Loucy (cell line): ENCODE results near the gene ZNF697.

Source experiments
- H2AFZ ChIP-seq: fragments of 200-600 bp; sonication (generic); 2 replicates; pipeline ENCODE4 v1.6.0; 2016; ENCODE audit warnings: antibody characterized with exemption, mild to moderate bottlenecking, low read length, moderate library complexity
- H3F3A ChIP-seq: fragments of 200-600 bp; 2 replicates; pipeline ENCODE4 v1.6.0; 2016; ENCODE audit warnings: antibody characterized with exemption, low read depth, mild to moderate bottlenecking
- H3K27me3 ChIP-seq: fragments of 200-600 bp; sonication (generic); 2 replicates; pipeline ENCODE4 v1.6.1; 2014; ENCODE audit warnings: low read length, mild to moderate bottlenecking; ENCODE audit not compliant: insufficient read depth, poor library complexity, severe bottlenecking
- H3K36me3 ChIP-seq: fragments of 200-600 bp; sonication (generic); 2 replicates; pipeline ENCODE4 v1.6.1; 2016; ENCODE audit warnings: low read length; ENCODE audit not compliant: insufficient read depth
- H3K4me1 ChIP-seq: fragments of 200-600 bp; sonication (generic); 2 replicates; pipeline ENCODE4 v1.5.1; 2014; ENCODE audit warnings: low read length, mild to moderate bottlenecking; ENCODE audit not compliant: insufficient read depth, poor library complexity, severe bottlenecking
- H3K4me2 ChIP-seq: fragments of 200-600 bp; sonication (generic); 2 replicates; pipeline ENCODE4 v1.6.0; 2014; ENCODE audit warnings: antibody characterized with exemption, low read length, low read depth, mild to moderate bottlenecking; ENCODE audit not compliant: poor library complexity, severe bottlenecking
- H3K4me3 ChIP-seq: fragments of 200-600 bp; sonication (generic); 2 replicates; pipeline ENCODE4 v1.5.1; 2014; ENCODE audit warnings: low read length, mild to moderate bottlenecking, mixed read lengths; ENCODE audit not compliant: poor library complexity, severe bottlenecking
- H3K79me2 ChIP-seq: fragments of 200-600 bp; sonication (generic); 2 replicates; pipeline ENCODE4 v1.6.1; 2014; ENCODE audit warnings: low read length; ENCODE audit not compliant: insufficient read depth
- H3K9ac ChIP-seq: fragments of 200-600 bp; sonication (generic); 2 replicates; pipeline ENCODE4 v1.6.0; 2014; ENCODE audit warnings: mild to moderate bottlenecking, low read depth, low read length, moderate library complexity; ENCODE audit not compliant: poor library complexity, severe bottlenecking
- H3K9me2 ChIP-seq: fragments of 200-600 bp; sonication (generic); replicated peaks from 2 replicates; pipeline ENCODE4 v1.6.1; 2016; ENCODE audit warnings: low read depth, low read length, mixed read lengths
- H3K9me3 ChIP-seq: fragments of 200-600 bp; sonication (generic); 2 replicates; pipeline ENCODE4 v1.6.1; 2014; ENCODE audit warnings: mild to moderate bottlenecking, antibody characterized with exemption, low read length, low read depth; ENCODE audit not compliant: insufficient read depth
- H4K20me1 ChIP-seq: fragments of 200-600 bp; sonication (generic); 2 replicates; pipeline ENCODE4 v1.6.0; 2014; ENCODE audit warnings: antibody characterized with exemption, low read length, mild to moderate bottlenecking; ENCODE audit not compliant: insufficient read depth, poor library complexity, severe bottlenecking
- EZH2phosphoT487 ChIP-seq: fragments of 200-600 bp; IDR thresholded peaks from 2 replicates; pipeline ENCODE4 v1.6.1; 2018; ENCODE audit warnings: antibody characterized with exemption, mild to moderate bottlenecking, moderate library complexity, borderline replicate concordance
- TF ChIP-seq, protein P1 (sequence below): fragments of 200-600 bp; sonication (generic); conservative IDR thresholded peaks from 2 replicates; pipeline ENCODE4 v1.5.1; 2014; ENCODE audit warnings: mild to moderate bottlenecking, antibody characterized with exemption, low read length

ZNF697 gene

DNA sequence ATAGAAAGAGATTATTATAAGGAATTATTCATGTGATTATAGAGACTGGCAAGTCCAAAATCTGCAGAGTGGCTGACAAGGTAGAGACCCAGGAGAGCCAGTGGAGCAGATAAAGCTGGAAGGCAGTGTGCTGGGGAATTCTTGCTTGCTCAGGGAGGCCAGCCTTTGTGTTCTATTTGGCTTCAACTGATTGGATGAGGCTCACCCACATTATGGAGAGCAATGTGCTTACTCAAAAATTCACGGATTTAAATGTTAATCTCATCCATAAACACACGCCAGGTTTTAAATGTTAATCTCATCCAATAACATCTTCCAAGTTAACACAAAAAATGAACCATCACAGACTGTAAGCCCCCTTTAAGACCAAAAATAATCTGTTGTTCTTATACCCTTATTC lies 33.5 kb upstream of the ZNF697 start:
- H3K9me3 ChIP-seq = no peaks in the 10 kb centered on the region
- H3K36me3 ChIP-seq = no peaks in the 10 kb centered on the region
- H3K4me1 ChIP-seq = no peaks in the 10 kb centered on the region
- no peaks in the 10 kb centered on the region for H3K27me3 ChIP-seq
- H3K9ac ChIP-seq = no peak overlapping the region
- no peaks in the 10 kb centered on the region for H3F3A ChIP-seq
- H3K79me2 ChIP-seq = no peaks in the 10 kb centered on the region
- H3K4me2 ChIP-seq = no peak overlapping the region
- H4K20me1 ChIP-seq = no peaks in the 10 kb centered on the region
- no peak for TF ChIP-seq EZH2phosphoT487
- TF ChIP-seq, protein P1, sequence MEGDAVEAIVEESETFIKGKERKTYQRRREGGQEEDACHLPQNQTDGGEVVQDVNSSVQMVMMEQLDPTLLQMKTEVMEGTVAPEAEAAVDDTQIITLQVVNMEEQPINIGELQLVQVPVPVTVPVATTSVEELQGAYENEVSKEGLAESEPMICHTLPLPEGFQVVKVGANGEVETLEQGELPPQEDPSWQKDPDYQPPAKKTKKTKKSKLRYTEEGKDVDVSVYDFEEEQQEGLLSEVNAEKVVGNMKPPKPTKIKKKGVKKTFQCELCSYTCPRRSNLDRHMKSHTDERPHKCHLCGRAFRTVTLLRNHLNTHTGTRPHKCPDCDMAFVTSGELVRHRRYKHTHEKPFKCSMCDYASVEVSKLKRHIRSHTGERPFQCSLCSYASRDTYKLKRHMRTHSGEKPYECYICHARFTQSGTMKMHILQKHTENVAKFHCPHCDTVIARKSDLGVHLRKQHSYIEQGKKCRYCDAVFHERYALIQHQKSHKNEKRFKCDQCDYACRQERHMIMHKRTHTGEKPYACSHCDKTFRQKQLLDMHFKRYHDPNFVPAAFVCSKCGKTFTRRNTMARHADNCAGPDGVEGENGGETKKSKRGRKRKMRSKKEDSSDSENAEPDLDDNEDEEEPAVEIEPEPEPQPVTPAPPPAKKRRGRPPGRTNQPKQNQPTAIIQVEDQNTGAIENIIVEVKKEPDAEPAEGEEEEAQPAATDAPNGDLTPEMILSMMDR = no peak
- H3K9me2 ChIP-seq = no peaks in the 10 kb centered on the region
- no peak overlapping the region for H2AFZ ChIP-seq
- H3K4me3 ChIP-seq = no peak overlapping the region

DNA sequence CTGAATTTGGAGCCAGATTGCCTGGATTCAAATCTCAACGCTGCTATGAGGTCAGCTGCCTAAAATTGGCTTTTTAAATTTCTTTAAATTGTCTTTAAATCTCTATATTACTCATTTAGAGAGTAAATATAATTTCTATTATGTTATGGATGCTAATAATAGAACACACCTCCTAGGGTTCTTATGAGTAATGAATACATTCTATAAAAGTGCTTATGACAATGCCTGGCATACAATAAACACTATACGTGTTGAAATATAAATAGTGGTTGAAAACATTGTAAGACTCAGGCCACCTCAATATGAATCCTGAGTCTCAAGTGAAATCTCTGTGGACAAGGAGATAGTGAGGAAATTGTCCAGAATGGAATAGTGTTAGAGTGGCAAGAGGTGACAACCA lies 32.7 kb upstream of the ZNF697 start:
- no peaks in the 10 kb centered on the region for H3K79me2 ChIP-seq
- H3K36me3 ChIP-seq = no peaks in the 10 kb centered on the region
- TF ChIP-seq, protein P1 = no peak
- TF ChIP-seq EZH2phosphoT487 = no peak
- no peak overlapping the region for H3K4me2 ChIP-seq
- no peaks in the 10 kb centered on the region for H4K20me1 ChIP-seq
- no peak overlapping the region for H3K4me3 ChIP-seq
- no peak overlapping the region for H2AFZ ChIP-seq
- H3K9me2 ChIP-seq = no peaks in the 10 kb centered on the region
- no peaks in the 10 kb centered on the region for H3F3A ChIP-seq
- H3K9me3 ChIP-seq = no peaks in the 10 kb centered on the region
- H3K9ac ChIP-seq = no peak overlapping the region
- H3K27me3 ChIP-seq = no peaks in the 10 kb centered on the region
- H3K4me1 ChIP-seq = peaks cover 3% of the 10 kb centered on the region

DNA sequence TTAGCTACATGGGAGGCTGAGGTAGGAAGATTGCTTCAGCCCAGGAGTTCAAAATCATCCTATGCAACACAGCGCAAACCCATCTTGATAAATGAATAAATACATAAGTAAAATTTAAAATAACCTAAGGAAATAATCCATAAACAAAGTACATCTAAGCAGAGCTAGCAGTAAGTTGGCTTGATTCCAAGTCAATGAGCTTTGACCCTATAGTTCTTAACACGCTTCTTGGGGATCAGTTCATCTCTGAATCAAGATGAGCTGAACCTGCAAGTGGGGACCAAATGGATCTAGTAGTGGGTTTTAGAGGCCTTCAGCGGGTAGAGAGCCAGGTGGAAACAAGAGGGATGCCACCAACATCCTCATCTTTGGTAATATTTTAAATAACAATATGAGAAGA lies 32.1 kb upstream of the ZNF697 start:
- Histone ChIP-seq H3K9ac (no peak overlapping the region), H3K36me3 (no peaks in the 10 kb centered on the region), H3K9me2 (no peaks in the 10 kb centered on the region), H3K27me3 (no peaks in the 10 kb centered on the region), H3K9me3 (no peaks in the 10 kb centered on the region), H3K4me1 (peaks cover 4% of the 10 kb centered on the region), H3K79me2 (no peaks in the 10 kb centered on the region), H3F3A (no peaks in the 10 kb centered on the region), H4K20me1 (no peaks in the 10 kb centered on the region), H2AFZ (no peak overlapping the region), H3K4me2 (no peak overlapping the region), H3K4me3 (no peak overlapping the region)
- TF ChIP-seq EZH2phosphoT487 = no peak
- TF ChIP-seq, protein P1 = no peak
